H9 (cell line): ENCODE results near the gene BRD1. TPM values are rescaled to one million over a fixed set of nuclear protein-coding genes. Genes with fewer than 3 reads are reported as not detected.

ENCODE experiments used
- DNase-seq: peaks from one replicate; pipeline ENCODE4 v3.0.0-alpha.2; 2017
- H2AFZ ChIP-seq: one replicate; pipeline ENCODE4 v1.6.1; 2013; ENCODE audit warnings: mild to moderate bottlenecking, low read length, control low read depth, moderate library complexity
- H2AK5ac ChIP-seq: 2 replicates; pipeline ENCODE4 v1.6.1; 2013; ENCODE audit warnings: low read length, control low read depth, mixed read lengths; ENCODE audit not compliant: insufficient read length
- H2BK120ac ChIP-seq: one replicate; pipeline ENCODE4 v1.6.1; 2013; ENCODE audit warnings: low read depth, mild to moderate bottlenecking, low read length, control low read depth, inconsistent platforms; ENCODE audit not compliant: poor library complexity, severe bottlenecking
- H2BK12ac ChIP-seq: 2 replicates; pipeline ENCODE4 v1.6.1; 2013; ENCODE audit warnings: low read length, control low read depth, mixed read lengths, low read depth; ENCODE audit not compliant: insufficient read length
- H2BK15ac ChIP-seq: 2 replicates; pipeline ENCODE4 v1.6.1; 2013; ENCODE audit warnings: low read depth, low read length, control low read depth
- H2BK20ac ChIP-seq: one replicate; pipeline ENCODE4 v1.6.1; 2013; ENCODE audit warnings: low read depth, mild to moderate bottlenecking, low read length, control low read depth, inconsistent platforms; ENCODE audit not compliant: poor library complexity, severe bottlenecking
- H2BK5ac ChIP-seq: 2 replicates; pipeline ENCODE4 v1.6.1; 2013; ENCODE audit warnings: low read length, control low read depth, mixed read lengths; ENCODE audit not compliant: insufficient read length
- H3K14ac ChIP-seq: 2 replicates; pipeline ENCODE4 v1.6.1; 2013; ENCODE audit warnings: low read length, control low read depth; ENCODE audit not compliant: insufficient read depth
- H3K18ac ChIP-seq: 2 replicates; pipeline ENCODE4 v1.6.1; 2013; ENCODE audit warnings: low read depth, mild to moderate bottlenecking, mixed read lengths, low read length, control low read depth; ENCODE audit not compliant: insufficient read length
- H3K23ac ChIP-seq: 2 replicates; pipeline ENCODE4 v1.6.1; 2013; ENCODE audit warnings: low read length, control low read depth, mixed read lengths, low read depth; ENCODE audit not compliant: insufficient read length
- H3K23me2 ChIP-seq: 2 replicates; pipeline ENCODE4 v1.6.1; 2013; ENCODE audit warnings: low read depth, mild to moderate bottlenecking, mixed read lengths, low read length, control low read depth; ENCODE audit not compliant: insufficient read length, poor library complexity, severe bottlenecking
- H3K27ac ChIP-seq: 2 replicates; pipeline ENCODE4 v1.5.1; 2013; ENCODE audit warnings: low read length, control low read depth, mixed read lengths, low read depth; ENCODE audit not compliant: insufficient read length
- H3K27me3 ChIP-seq: 2 replicates; pipeline ENCODE4 v1.6.1; 2013; ENCODE audit warnings: low read length, control low read depth, inconsistent platforms; ENCODE audit not compliant: insufficient read depth
- H3K4ac ChIP-seq: 2 replicates; pipeline ENCODE4 v1.6.1; 2013; ENCODE audit warnings: low read depth, mild to moderate bottlenecking, control low read depth, inconsistent platforms, low read length, moderate library complexity
- H3K4me1 ChIP-seq: 2 replicates; pipeline ENCODE4 v1.6.1; 2013; ENCODE audit warnings: low read length, control low read depth, inconsistent platforms; ENCODE audit not compliant: insufficient read depth
- H3K4me2 ChIP-seq: 2 replicates; pipeline ENCODE4 v1.6.1; 2013; ENCODE audit warnings: low read length, control low read depth, mixed read lengths; ENCODE audit not compliant: insufficient read length, insufficient read depth
- H3K56ac ChIP-seq: 2 replicates; pipeline ENCODE4 v1.6.1; 2013; ENCODE audit warnings: low read depth, mild to moderate bottlenecking, mixed read lengths, low read length, control low read depth; ENCODE audit not compliant: insufficient read length
- H3K79me1 ChIP-seq: 2 replicates; pipeline ENCODE4 v1.6.1; 2013; ENCODE audit warnings: low read depth, mild to moderate bottlenecking, moderate library complexity, low read length, control low read depth, inconsistent platforms; ENCODE audit not compliant: insufficient read depth, poor library complexity, severe bottlenecking
- H3K79me2 ChIP-seq: 2 replicates; pipeline ENCODE4 v1.6.1; 2013; ENCODE audit warnings: low read length, control low read depth, inconsistent platforms; ENCODE audit not compliant: insufficient read depth
- H3K9ac ChIP-seq: 2 replicates; pipeline ENCODE4 v1.6.1; 2013; ENCODE audit warnings: low read length, control low read depth, mixed read lengths; ENCODE audit not compliant: insufficient read length; ENCODE audit errors: extremely low read depth
- H3K9me3 ChIP-seq: one replicate; pipeline ENCODE4 v1.6.1; 2013; ENCODE audit warnings: low read depth, low read length, inconsistent platforms; ENCODE audit not compliant: control insufficient read depth
- H3T11ph ChIP-seq: one replicate; pipeline ENCODE4 v1.6.1; 2013; ENCODE audit warnings: mild to moderate bottlenecking, low read length, control low read depth, inconsistent platforms
- H4K20me1 ChIP-seq: one replicate; pipeline ENCODE4 v1.6.1; 2013; ENCODE audit not compliant: control insufficient read depth, insufficient read length, insufficient read depth
- H4K5ac ChIP-seq: 2 replicates; pipeline ENCODE4 v1.6.1; 2013; ENCODE audit warnings: low read depth, mild to moderate bottlenecking, mixed read lengths, low read length, control low read depth; ENCODE audit not compliant: insufficient read length
- H4K8ac ChIP-seq: replicated peaks from 2 replicates; pipeline ENCODE4 v1.6.1; 2013; ENCODE audit warnings: low read length, control low read depth, mixed read lengths, low read depth; ENCODE audit not compliant: insufficient read length
- H4K91ac ChIP-seq: 2 replicates; pipeline ENCODE4 v1.6.1; 2013; ENCODE audit warnings: low read depth, mild to moderate bottlenecking, moderate library complexity, mixed read lengths, low read length, control low read depth; ENCODE audit not compliant: insufficient read length
- H3K27ac Mint-ChIP-seq, 3 experiments: 2 replicates in 2 of 3; 3 replicates in 1 of 3; pipeline ENCODE4 v1.8.0; 2020 to 2021; ENCODE audit warnings: mixed read lengths in 3 of 3, mild to moderate bottlenecking in 1 of 3, moderate library complexity in 1 of 3
- H3K27me3 Mint-ChIP-seq: 2 replicates; pipeline ENCODE4 v1.8.0; 2021; ENCODE audit warnings: low read depth, mild to moderate bottlenecking, moderate library complexity, mixed read lengths
- H3K36me3 Mint-ChIP-seq, 3 experiments: 2 replicates in 2 of 3; 3 replicates in 1 of 3; pipeline ENCODE4 v1.8.0; 2020 to 2021; ENCODE audit warnings: low read depth in 3 of 3, mixed read lengths in 3 of 3; ENCODE audit not compliant: insufficient read depth in 1 of 3
- H3K4me1 Mint-ChIP-seq, 2 experiments: 2 replicates each; pipeline ENCODE4 v1.8.0; 2020; ENCODE audit warnings: mixed read lengths in 2 of 2
- H3K4me3 Mint-ChIP-seq, 2 experiments: 2 replicates in 1 of 2; 3 replicates in 1 of 2; pipeline ENCODE4 v1.8.0; 2020 to 2021; ENCODE audit warnings: mild to moderate bottlenecking in 2 of 2, mixed read lengths in 2 of 2, moderate library complexity in 1 of 2
- H3K9me3 Mint-ChIP-seq, 2 experiments: 2 replicates in 1 of 2; 3 replicates in 1 of 2; pipeline ENCODE4 v1.8.0; 2020; ENCODE audit warnings: mild to moderate bottlenecking in 2 of 2, mixed read lengths in 2 of 2, moderate library complexity in 1 of 2
- WGBS: extraction: QIAGEN DNeasy Blood & Tissue Kit; methylation state at CpG from one replicate; pipeline ENCODE4 v1.1.7; 2013; ENCODE audit warnings: missing lambda C conversion rate, low lambda C conversion rate, mixed read lengths; ENCODE audit not compliant: insufficient read length; ENCODE audit errors: extremely low coverage; 5-methylcytosine and 5-hydroxymethylcytosine counted together
- total RNA-seq: library from RNA; stranded (reverse); gene quantifications from 2 replicates; pipeline ENCODE4 v1.2.1, GENCODE V29; 2021
- TF ChIP-seq, protein P1 (sequence below): fragments of 200-600 bp; sonication (generic); conservative IDR thresholded peaks from 3 replicates; pipeline ENCODE4 v1.8.0; 2021; ENCODE audit warnings: antibody characterized with exemption, mild to moderate bottlenecking

BRD1 gene
- total RNA-seq, 1 experiment from 2014 or later = 51.3 TPM

DNA sequence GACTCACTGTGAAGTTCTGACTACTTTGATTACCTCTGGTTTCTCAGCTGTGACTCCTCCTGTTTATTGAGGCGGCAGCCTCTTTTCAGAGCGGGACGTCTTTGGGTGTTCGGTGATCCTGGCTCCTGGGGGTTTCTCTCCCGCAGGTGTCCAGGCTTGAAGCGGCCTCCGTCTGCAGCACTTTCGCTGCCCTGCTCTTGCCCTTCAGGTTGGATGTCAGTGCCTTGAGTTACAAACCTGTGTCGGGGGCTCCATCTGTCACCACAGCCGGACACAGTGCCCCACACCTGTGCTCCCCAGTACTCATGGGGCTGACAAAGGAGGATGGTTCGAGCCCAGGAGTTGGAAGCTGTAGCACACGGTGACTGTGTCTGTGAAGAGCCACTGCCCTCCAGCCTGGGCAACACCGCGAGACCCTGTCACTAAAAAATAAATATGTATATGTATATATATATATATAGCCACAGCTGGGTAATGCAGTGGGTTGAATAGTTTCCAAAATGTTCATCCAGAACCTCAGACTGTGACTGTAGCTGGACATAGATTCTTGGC lies 104.1 kb downstream of the BRD1 start:
- Histone ChIP-seq H4K5ac (no peak overlapping the region), H3K23ac (no peak overlapping the region), H2AK5ac (no peak overlapping the region), H2BK12ac (no peak overlapping the region), H2BK5ac (no peak overlapping the region), H3K4ac (no peak overlapping the region), H3K79me1 (no peaks in the 10 kb centered on the region), H2AFZ (no peak overlapping the region), H4K8ac (no peak overlapping the region), H3K14ac (no peak overlapping the region), H3K9ac (no peak overlapping the region), H3K79me2 (no peaks in the 10 kb centered on the region), H3K27ac (no peak overlapping the region), H3T11ph (no peak overlapping the region), H3K9me3 (no peaks in the 10 kb centered on the region), H3K27me3 (no peaks in the 10 kb centered on the region; the same call in 1 of the 2 replicates), H4K20me1 (no peaks in the 10 kb centered on the region), H2BK15ac (no peak overlapping the region), H3K4me1 (no peaks in the 10 kb centered on the region), H3K18ac (no peak overlapping the region), H3K56ac (no peak overlapping the region), H3K23me2 (no peaks in the 10 kb centered on the region), H4K91ac (no peak overlapping the region), H2BK120ac (no peak overlapping the region), H3K4me2 (no peak overlapping the region), H2BK20ac (no peak overlapping the region)
- no CpG with 5 or more reads among the region's 14 CpGs for WGBS
- H3K36me3 Mint-ChIP-seq = no peaks in the 10 kb centered on the region
- H3K27ac Mint-ChIP-seq = no peak overlapping the region
- H3K27me3 Mint-ChIP-seq = peaks cover 81% of the 10 kb centered on the region
- TF ChIP-seq, protein P1, sequence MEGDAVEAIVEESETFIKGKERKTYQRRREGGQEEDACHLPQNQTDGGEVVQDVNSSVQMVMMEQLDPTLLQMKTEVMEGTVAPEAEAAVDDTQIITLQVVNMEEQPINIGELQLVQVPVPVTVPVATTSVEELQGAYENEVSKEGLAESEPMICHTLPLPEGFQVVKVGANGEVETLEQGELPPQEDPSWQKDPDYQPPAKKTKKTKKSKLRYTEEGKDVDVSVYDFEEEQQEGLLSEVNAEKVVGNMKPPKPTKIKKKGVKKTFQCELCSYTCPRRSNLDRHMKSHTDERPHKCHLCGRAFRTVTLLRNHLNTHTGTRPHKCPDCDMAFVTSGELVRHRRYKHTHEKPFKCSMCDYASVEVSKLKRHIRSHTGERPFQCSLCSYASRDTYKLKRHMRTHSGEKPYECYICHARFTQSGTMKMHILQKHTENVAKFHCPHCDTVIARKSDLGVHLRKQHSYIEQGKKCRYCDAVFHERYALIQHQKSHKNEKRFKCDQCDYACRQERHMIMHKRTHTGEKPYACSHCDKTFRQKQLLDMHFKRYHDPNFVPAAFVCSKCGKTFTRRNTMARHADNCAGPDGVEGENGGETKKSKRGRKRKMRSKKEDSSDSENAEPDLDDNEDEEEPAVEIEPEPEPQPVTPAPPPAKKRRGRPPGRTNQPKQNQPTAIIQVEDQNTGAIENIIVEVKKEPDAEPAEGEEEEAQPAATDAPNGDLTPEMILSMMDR = no peak
- H3K4me1 Mint-ChIP-seq = peaks cover 4 to 12% of the 10 kb centered on the region in 2 experiments; a peak in 3 of 4 replicates
- no peak overlapping the region; a peak in 1 of 5 replicates for H3K4me3 Mint-ChIP-seq
- H3K9me3 Mint-ChIP-seq = no peaks in the 10 kb centered on the region
- no peak for DNase-seq

Other genes with a start within 250 kb of the BRD1 start
- gene ZBED4, start 26.0 kb upstream of the BRD1 start, total RNA-seq = 22.7 and 23.0 TPM in 2 replicates
- 19.2 and 20.6 TPM in 2 replicates for gene ALG12, start 90.6 kb upstream of the BRD1 start, total RNA-seq
- 34.7 and 37.9 TPM in 2 replicates for gene CRELD2, start 90.8 kb upstream of the BRD1 start, total RNA-seq
- gene PIM3, start 132.9 kb upstream of the BRD1 start, total RNA-seq = 43.4 and 45.1 TPM in 2 replicates
- gene IL17REL, start 184.9 kb upstream of the BRD1 start, total RNA-seq = 0.11 and 0.20 TPM in 2 replicates
- not detected in 2 replicates for gene TTLL8, start 230.4 kb upstream of the BRD1 start, total RNA-seq